GM23338 (cell line): ENCODE measurements around the gene IL1B. TPM values are rescaled to one million over a fixed set of nuclear protein-coding genes. Genes with fewer than 3 reads are reported as not detected.

Experiments
- ATAC-seq: fragments of 200-7000 bp; cut with Tn5 transposase; 3 replicates; pipeline ENCODE4 v1.9.1; 2020
- DNase-seq: peaks from one replicate; pipeline ENCODE4 v3.0.0-alpha.2; 2015; ENCODE audit warnings: low spot score
- H2AFZ ChIP-seq: fragments of 200-600 bp; sonication (generic); 2 replicates; pipeline ENCODE4 v1.8.0; 2016; ENCODE audit warnings: antibody characterized with exemption, mild to moderate bottlenecking, moderate library complexity
- H3F3A ChIP-seq: fragments of 200-600 bp; sonication (generic); replicated peaks from 2 replicates; pipeline ENCODE4 v1.8.0; 2017; ENCODE audit warnings: antibody characterized with exemption, mixed run types, low read depth
- H3K27ac ChIP-seq: fragments of 200-600 bp; sonication (generic); 2 replicates; pipeline ENCODE4 v1.6.1; 2016; ENCODE audit warnings: low read depth
- H3K27me3 ChIP-seq: fragments of 200-600 bp; sonication (generic); 2 replicates; pipeline ENCODE4 v1.8.0; 2016; ENCODE audit warnings: mild to moderate bottlenecking, mixed run types, moderate library complexity; ENCODE audit not compliant: insufficient read depth
- H3K36me3 ChIP-seq: fragments of 200-600 bp; sonication (generic); 2 replicates; pipeline ENCODE4 v1.8.0; 2016; ENCODE audit warnings: mild to moderate bottlenecking; ENCODE audit not compliant: insufficient read depth
- H3K4me1 ChIP-seq: fragments of 200-600 bp; sonication (generic); 2 replicates; pipeline ENCODE4 v1.8.0; 2016; ENCODE audit warnings: mild to moderate bottlenecking, moderate library complexity; ENCODE audit not compliant: insufficient read depth
- H3K4me2 ChIP-seq: fragments of 200-600 bp; sonication (generic); 2 replicates; pipeline ENCODE4 v1.7.1; 2017; ENCODE audit warnings: mixed run types
- H3K4me3 ChIP-seq: fragments of 200-600 bp; sonication (generic); 2 replicates; pipeline ENCODE4 v1.6.1; 2016; ENCODE audit warnings: mixed run types
- H3K79me2 ChIP-seq: fragments of 200-600 bp; sonication (generic); replicated peaks from 2 replicates; pipeline ENCODE4 v1.8.0; 2017; ENCODE audit warnings: mild to moderate bottlenecking; ENCODE audit not compliant: insufficient read depth
- H3K9me2 ChIP-seq: fragments of 200-600 bp; sonication (generic); 2 replicates; pipeline ENCODE4 v1.8.0; 2017; ENCODE audit not compliant: insufficient read depth
- H4K20me1 ChIP-seq: fragments of 200-600 bp; sonication (generic); replicated peaks from 2 replicates; pipeline ENCODE4 v1.8.0; 2017; ENCODE audit warnings: mild to moderate bottlenecking; ENCODE audit not compliant: insufficient read depth
- H3K27ac Mint-ChIP-seq: 2 replicates; pipeline ENCODE4 v1.8.0; 2020; ENCODE audit warnings: inconsistent platforms, mild to moderate bottlenecking, moderate library complexity, mixed read lengths
- H3K27me3 Mint-ChIP-seq: 3 replicates; pipeline ENCODE4 v1.8.0; 2022; ENCODE audit warnings: low read depth, mild to moderate bottlenecking, moderate library complexity, mixed read lengths, inconsistent platforms; ENCODE audit not compliant: insufficient read depth, poor library complexity
- H3K36me3 Mint-ChIP-seq: 3 replicates; pipeline ENCODE4 v1.8.0; 2021; ENCODE audit warnings: low read depth, mild to moderate bottlenecking, inconsistent platforms, moderate library complexity, mixed read lengths
- H3K4me1 Mint-ChIP-seq: 3 replicates; pipeline ENCODE4 v1.8.0; 2020; ENCODE audit warnings: mild to moderate bottlenecking, inconsistent platforms, mixed read lengths
- H3K4me3 Mint-ChIP-seq: 3 replicates; pipeline ENCODE4 v1.8.0; 2021; ENCODE audit warnings: moderate library complexity, mild to moderate bottlenecking, inconsistent platforms, mixed read lengths
- H3K9me3 Mint-ChIP-seq: 3 replicates; pipeline ENCODE4 v1.8.0; 2020; ENCODE audit warnings: moderate library complexity, mild to moderate bottlenecking, inconsistent platforms, mixed read lengths
- CTCF ChIP-seq, 2 experiments: fragments of 200-600 bp in 1 of 2; sonication (generic) in 1 of 2; conservative IDR thresholded peaks; 2 replicates each; pipeline versions ENCODE4 v1.5.1 to v1.6.1; 2016 to 2017; ENCODE audit warnings: antibody characterized with exemption in 2 of 2, low read depth in 2 of 2, mild to moderate bottlenecking in 2 of 2, moderate library complexity in 1 of 2
- EZH2 ChIP-seq: fragments of 200-600 bp; sonication (generic); IDR thresholded peaks from one replicate; pipeline ENCODE4 v1.8.0; 2017; ENCODE audit warnings: antibody characterized with exemption, mild to moderate bottlenecking, low read depth; ENCODE audit not compliant: unreplicated experiment
- EZH2phosphoT487 ChIP-seq: fragments of 200-600 bp; sonication (generic); IDR thresholded peaks from one replicate; pipeline ENCODE4 v1.8.1; 2018; ENCODE audit warnings: antibody characterized with exemption; ENCODE audit not compliant: unreplicated experiment
- JUNB ChIP-seq: IDR thresholded peaks from one replicate; pipeline ENCODE4 v1.6.1; 2016; ENCODE audit warnings: antibody characterized with exemption; ENCODE audit not compliant: unreplicated experiment
- NANOG ChIP-seq: IDR thresholded peaks from 2 replicates; pipeline ENCODE4 v1.6.1; 2016; ENCODE audit warnings: antibody characterized with exemption, borderline replicate concordance
- ZNF114 ChIP-seq: fragments of 250-450 bp; sonication (Bioruptor Pico); IDR thresholded peaks from 2 replicates; pipeline ENCODE4 v1.5.0; 2020; ENCODE audit warnings: mild to moderate bottlenecking, moderate library complexity
- ZNF331 ChIP-seq: fragments of 250-450 bp; sonication (Bioruptor Pico); IDR thresholded peaks from 2 replicates; pipeline ENCODE4 v1.5.0; 2020; ENCODE audit warnings: low read depth, mild to moderate bottlenecking, moderate library complexity
- polyA plus RNA-seq: library from polyadenylated mRNA; unstranded; fragments of >200 nt; fragmentation: Nextera tagmentation; extraction: Ambion mirVana; gene quantifications from 2 replicates; pipeline ENCODE4 v1.2.1, GENCODE V29; 2016
- total RNA-seq: library from RNA; depleted of rRNA; stranded (reverse); fragments of >200 nt; shearing (Covaris generic); gene quantifications from 2 replicates; pipeline ENCODE4 v1.2.3, GENCODE V29; 2014; rRNA removed
- TF ChIP-seq, protein P1 (sequence below): IDR thresholded peaks from 2 replicates; pipeline ENCODE4 v1.6.1; 2016; ENCODE audit warnings: antibody characterized with exemption
- TF ChIP-seq, protein P2 (sequence below): IDR thresholded peaks from one replicate; pipeline ENCODE4 v1.6.1; 2018; ENCODE audit warnings: antibody characterized with exemption; ENCODE audit not compliant: unreplicated experiment

Gene IL1B
- total and polyA plus RNA-seq, 2 experiments from 2014 or later, result not detected

DNA sequence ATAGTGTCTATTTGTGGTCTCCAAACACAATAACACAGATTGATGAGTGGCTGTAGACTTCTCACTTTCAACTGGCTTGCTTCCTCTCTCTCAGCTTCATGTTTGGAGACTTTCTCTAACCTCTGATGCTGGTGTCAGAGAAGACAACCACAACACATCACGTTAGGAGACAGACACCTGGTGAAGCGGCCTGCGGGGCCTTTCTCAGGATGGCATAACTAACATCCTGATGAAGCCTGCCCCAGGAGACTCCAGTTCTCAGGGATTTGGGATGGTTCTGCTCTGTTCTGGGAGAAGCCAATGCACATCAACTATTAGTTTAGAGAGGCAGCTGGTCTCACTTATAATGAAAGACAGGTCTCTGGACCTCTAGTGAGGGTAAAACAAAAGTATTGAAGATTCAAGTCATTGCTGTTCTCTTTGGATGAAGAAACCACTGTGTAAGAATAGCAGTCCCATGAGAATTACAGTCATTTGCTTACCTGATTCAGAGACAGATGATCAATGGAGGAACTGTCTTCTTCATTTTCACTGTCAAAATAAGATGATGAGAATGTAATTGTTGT lies 54.3 kb downstream of the IL1B start:
- no peaks in the 10 kb centered on the region for H3K36me3 ChIP-seq
- no peak overlapping the region for H3K4me3 Mint-ChIP-seq
- H3K4me1 Mint-ChIP-seq, result peaks cover 26% of the 10 kb centered on the region
- no peaks in the 10 kb centered on the region for H3K79me2 ChIP-seq
- H3K4me3 ChIP-seq, result no peak overlapping the region
- H3K27me3 Mint-ChIP-seq, result peaks cover 6% of the 10 kb centered on the region
- TF ChIP-seq, protein P1, sequence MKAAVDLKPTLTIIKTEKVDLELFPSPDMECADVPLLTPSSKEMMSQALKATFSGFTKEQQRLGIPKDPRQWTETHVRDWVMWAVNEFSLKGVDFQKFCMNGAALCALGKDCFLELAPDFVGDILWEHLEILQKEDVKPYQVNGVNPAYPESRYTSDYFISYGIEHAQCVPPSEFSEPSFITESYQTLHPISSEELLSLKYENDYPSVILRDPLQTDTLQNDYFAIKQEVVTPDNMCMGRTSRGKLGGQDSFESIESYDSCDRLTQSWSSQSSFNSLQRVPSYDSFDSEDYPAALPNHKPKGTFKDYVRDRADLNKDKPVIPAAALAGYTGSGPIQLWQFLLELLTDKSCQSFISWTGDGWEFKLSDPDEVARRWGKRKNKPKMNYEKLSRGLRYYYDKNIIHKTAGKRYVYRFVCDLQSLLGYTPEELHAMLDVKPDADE, result no peak
- TF ChIP-seq CTCF (conservative IDR thresholded peaks at IDR 0.05; ENCODE audit: low read depth in 2 of 2) (no peak), NANOG (no peak), JUNB (no peak), EZH2 (no peak), ZNF114 (CRISPR knock-in tag) (no peak), EZH2phosphoT487 (no peak), ZNF331 (no peak)
- TF ChIP-seq, protein P2, sequence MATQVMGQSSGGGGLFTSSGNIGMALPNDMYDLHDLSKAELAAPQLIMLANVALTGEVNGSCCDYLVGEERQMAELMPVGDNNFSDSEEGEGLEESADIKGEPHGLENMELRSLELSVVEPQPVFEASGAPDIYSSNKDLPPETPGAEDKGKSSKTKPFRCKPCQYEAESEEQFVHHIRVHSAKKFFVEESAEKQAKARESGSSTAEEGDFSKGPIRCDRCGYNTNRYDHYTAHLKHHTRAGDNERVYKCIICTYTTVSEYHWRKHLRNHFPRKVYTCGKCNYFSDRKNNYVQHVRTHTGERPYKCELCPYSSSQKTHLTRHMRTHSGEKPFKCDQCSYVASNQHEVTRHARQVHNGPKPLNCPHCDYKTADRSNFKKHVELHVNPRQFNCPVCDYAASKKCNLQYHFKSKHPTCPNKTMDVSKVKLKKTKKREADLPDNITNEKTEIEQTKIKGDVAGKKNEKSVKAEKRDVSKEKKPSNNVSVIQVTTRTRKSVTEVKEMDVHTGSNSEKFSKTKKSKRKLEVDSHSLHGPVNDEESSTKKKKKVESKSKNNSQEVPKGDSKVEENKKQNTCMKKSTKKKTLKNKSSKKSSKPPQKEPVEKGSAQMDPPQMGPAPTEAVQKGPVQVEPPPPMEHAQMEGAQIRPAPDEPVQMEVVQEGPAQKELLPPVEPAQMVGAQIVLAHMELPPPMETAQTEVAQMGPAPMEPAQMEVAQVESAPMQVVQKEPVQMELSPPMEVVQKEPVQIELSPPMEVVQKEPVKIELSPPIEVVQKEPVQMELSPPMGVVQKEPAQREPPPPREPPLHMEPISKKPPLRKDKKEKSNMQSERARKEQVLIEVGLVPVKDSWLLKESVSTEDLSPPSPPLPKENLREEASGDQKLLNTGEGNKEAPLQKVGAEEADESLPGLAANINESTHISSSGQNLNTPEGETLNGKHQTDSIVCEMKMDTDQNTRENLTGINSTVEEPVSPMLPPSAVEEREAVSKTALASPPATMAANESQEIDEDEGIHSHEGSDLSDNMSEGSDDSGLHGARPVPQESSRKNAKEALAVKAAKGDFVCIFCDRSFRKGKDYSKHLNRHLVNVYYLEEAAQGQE, result no peak
- H3K36me3 Mint-ChIP-seq, result no peaks in the 10 kb centered on the region
- H2AFZ ChIP-seq, result no peak overlapping the region
- no peak for ATAC-seq
- no peaks in the 10 kb centered on the region for H3K9me3 Mint-ChIP-seq
- H3K4me1 ChIP-seq, result peaks cover 22% of the 10 kb centered on the region
- no peaks in the 10 kb centered on the region for H4K20me1 ChIP-seq
- H3K27ac ChIP-seq, result no peak overlapping the region
- H3F3A ChIP-seq, result no peaks in the 10 kb centered on the region
- H3K9me2 ChIP-seq, result peaks cover 16% of the 10 kb centered on the region
- DNase-seq, result no peak
- H3K27me3 ChIP-seq, result no peaks in the 10 kb centered on the region
- H3K4me2 ChIP-seq, result no peak overlapping the region
- H3K27ac Mint-ChIP-seq, result no peak overlapping the region

Other genes with a start within 250 kb of the IL1B start
- gene SLC20A1, start 190.8 kb downstream of the IL1B start, total RNA-seq, result 81.9 and 84.3 TPM in 2 replicates
- gene SLC20A1, start 190.8 kb downstream of the IL1B start, polyA plus RNA-seq, result 50.1 and 52.9 TPM in 2 replicates
- gene NT5DC4, start 115.8 kb downstream of the IL1B start, total RNA-seq, result not detected in 2 replicates
- not detected in 2 replicates for gene NT5DC4, start 115.8 kb downstream of the IL1B start, polyA plus RNA-seq
- gene CKAP2L, start 72.2 kb downstream of the IL1B start, total RNA-seq, result 15.1 and 16.2 TPM in 2 replicates
- gene CKAP2L, start 72.2 kb downstream of the IL1B start, polyA plus RNA-seq, result 28.6 and 30.2 TPM in 2 replicates
- gene IL1A, start 52.3 kb downstream of the IL1B start, total RNA-seq, result 0.19 and 0.73 TPM in 2 replicates
- gene IL1A, start 52.3 kb downstream of the IL1B start, polyA plus RNA-seq, result 0.47 and 0.65 TPM in 2 replicates
- not detected in 2 replicates for gene IL37, start 74.4 kb upstream of the IL1B start, total RNA-seq
- not detected in 2 replicates for gene IL37, start 74.4 kb upstream of the IL1B start, polyA plus RNA-seq
- 0.70 TPM in 1 of 2 replicates, not detected in the other for gene IL36G, start 141.2 kb upstream of the IL1B start, total RNA-seq
- gene IL36G, start 141.2 kb upstream of the IL1B start, polyA plus RNA-seq, result not detected in 2 replicates
- not detected in 2 replicates for gene IL36A, start 168.7 kb upstream of the IL1B start, total RNA-seq
- gene IL36A, start 168.7 kb upstream of the IL1B start, polyA plus RNA-seq, result not detected in 2 replicates
- gene IL36B, start 216.1 kb upstream of the IL1B start, total RNA-seq, result not detected in 2 replicates
- gene IL36B, start 216.1 kb upstream of the IL1B start, polyA plus RNA-seq, result not detected in 2 replicates
- not detected in 2 replicates for gene IL36RN, start 222.4 kb upstream of the IL1B start, total RNA-seq
- not detected in 2 replicates for gene IL36RN, start 222.4 kb upstream of the IL1B start, polyA plus RNA-seq
- gene IL1F10, start 231.2 kb upstream of the IL1B start, total RNA-seq, result not detected in 2 replicates
- gene IL1F10, start 231.2 kb upstream of the IL1B start, polyA plus RNA-seq, result not detected in 2 replicates